ENCODE results near the gene USHBP1.
A peak's percentile ranks its signal among the peaks of the same experiment; 100 is the strongest.

USHBP1 gene, protein sequence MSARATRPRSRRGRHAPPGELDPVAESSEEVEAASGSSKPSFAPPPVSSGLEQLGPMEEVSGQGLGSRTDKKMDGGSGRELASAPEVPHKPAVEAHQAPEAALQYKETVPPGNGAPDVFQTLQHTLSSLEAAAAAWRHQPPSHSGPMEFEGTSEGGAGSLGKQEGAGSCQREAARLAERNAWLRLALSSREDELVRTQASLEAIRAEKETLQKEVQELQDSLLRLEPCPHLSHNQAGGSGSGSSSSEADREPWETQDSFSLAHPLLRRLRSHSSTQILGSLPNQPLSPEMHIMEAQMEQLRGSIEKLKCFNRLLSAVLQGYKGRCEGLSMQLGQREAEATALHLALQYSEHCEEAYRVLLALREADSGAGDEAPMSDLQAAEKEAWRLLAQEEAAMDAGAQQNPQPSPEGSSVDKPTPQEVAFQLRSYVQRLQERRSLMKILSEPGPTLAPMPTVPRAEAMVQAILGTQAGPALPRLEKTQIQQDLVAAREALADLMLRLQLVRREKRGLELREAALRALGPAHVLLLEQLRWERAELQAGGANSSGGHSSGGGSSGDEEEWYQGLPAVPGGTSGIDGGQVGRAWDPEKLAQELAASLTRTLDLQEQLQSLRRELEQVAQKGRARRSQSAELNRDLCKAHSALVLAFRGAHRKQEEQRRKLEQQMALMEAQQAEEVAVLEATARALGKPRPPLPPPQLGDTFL

DNA sequence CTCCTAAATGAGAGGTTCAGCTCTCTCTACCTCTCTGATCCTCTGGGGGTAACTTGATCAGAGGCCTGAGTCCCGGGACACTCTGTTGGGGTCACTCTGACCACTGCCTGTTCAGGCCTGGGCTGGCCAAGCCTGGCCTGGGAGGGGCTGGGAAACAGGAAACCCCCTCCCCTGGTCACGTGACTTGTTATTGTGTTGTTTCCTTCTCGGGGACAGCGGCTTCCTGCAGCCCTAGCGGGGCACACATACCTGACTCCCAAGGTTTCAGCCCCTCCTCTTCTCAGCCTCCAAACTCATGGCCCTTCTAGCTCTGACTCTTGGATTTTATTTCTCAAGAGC is at the start of gene USHBP1:
USHBP1 (minus strand) TSS at position 105 of the 339 bp plus-strand sequence. CDS start 446 bp downstream, outside the sequence.
- DNase-seq (ENCODE audit: low read depth in 2 of 2) = no peak

DNA sequence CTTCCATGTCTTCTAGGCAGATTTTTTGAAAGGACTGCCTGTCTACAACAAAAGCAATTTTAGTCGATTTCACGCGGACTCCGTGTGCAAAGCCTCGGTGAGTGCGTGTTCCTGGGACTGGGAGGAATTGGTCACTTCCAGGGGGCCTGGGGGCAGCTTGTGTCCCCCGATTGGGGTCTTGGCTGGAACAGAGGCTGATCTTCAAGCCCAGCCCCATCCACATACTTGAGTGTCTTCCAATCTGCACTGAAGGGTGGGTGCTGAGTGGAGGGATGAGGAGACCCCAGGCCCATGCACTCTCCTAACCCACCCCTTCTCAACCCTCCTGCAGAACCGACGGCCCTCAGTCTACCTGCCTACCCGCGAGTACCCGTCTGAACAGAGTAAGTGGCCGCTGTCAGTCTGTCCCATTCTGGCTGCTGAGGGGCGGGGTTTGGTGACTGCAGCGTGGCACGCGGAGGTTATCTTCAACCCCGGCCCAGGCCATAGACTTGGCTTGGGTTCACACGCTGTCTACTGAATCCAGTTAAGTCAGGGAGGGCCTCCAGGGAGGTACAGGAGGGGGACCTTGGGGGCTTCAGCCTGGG is 49.6 kb upstream of the USHBP1 start:
- no peak for DNase-seq (ENCODE audit: low read depth in 2 of 2)

DNA sequence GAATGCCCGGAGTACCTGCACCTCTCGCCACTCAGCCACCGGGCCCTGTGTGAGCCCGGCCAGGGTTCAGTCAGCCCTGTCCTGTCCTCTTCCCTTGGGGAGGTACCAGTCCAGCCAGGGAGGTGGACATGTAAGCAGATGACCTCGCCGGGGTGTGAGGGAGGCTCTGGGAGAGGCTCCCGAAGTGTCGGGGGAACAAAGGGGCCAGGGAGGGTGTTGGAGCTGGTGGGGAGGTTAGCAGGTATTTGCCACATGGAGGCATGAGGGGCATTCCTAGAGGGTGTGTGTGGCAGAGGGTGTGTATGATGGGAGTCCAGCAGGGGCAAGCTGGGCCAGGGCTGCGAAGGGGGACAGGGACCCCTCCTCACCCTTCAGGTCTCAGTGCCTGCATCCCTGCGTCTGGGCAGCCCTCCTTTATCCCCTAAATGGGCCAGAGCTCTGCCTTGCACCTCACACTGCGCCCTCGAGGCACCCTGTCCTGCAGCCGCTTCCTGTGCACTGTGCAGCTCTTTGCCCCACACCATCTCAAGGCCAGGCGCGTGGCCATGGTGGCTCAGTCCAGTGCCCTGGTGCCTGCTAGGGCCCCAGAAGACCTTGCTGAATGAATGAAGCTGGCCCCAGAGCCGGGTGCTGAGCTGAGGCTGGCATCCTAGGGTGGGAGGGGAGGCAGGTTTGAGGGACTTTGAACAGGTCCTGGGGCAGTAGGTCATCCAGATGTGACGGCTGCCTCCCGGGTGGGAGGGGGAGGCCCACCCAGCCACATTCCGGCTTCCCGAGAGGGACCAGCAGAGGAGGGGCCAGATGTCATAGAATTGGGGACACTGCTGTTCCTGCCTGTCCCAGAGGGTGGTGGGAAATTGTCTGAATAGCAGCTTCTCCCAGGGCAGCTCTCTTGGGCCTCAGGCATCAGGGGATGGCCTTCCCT is 47.9 kb upstream of the USHBP1 start:
- DNase-seq (ENCODE audit: low read depth in 2 of 2) = no peak

DNA sequence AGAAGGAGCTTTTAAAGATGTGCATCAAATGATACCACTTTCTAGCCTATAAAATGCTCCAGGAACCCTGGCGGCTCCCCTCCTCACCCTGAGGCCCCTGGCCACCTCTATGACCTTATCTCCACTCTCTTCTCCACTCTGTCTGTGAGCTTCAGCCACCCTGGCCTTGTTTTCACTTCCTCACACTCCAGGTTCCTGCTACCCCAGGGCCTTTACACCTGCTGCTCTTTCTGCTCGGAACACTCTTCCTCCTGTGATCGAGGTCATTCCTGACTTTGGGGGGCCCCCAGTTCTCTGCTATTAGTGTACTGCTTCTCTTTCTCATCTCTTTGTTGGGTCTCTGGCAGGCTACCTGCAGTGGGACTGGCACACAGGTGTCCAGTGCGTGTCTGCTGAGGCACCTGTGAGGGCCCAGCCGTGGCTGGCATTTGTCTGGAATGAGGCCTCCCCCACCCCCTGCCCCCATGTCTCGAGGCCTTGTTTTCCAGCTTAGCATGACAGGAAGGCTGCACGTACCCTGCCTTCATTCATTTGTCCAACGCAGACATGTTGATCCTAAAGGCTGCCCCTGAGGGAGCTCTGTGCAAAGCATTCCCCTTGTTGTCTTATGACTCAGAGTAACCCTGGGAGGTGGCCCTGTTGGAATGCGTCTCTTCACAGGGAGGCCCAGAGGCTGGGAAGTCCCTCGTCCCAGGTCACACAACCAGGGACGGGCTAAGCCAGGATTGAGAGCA is 47.1 kb upstream of the USHBP1 start:
- DNase-seq (ENCODE audit: low read depth in 2 of 2) = no peak

DNA sequence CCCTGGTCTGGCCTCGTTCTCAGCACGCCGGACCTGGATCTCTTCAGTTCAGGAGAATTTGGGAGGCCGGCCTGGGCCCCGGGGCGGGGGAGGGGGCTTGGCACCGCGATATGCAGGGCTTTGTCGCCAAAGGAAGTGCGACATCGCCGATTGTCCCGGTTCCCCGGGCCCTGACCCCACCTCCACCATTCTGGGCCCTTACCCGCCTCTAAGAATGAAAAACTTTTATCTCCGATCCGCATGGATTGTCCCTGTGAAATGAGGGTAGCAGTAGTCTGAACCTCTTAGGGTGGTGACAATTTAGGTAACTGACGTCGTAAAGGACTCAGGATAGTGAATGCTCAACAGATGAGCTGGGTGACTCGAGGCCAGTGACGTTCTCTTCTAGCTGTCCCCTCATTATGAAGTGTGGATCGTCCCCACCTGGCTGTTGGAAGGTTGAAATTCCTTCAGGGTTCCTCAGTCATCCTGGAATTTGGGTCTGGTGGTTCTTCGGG is 45.5 kb upstream of the USHBP1 start:
- DNase-seq (ENCODE audit: low read depth in 2 of 2) = no peak

DNA sequence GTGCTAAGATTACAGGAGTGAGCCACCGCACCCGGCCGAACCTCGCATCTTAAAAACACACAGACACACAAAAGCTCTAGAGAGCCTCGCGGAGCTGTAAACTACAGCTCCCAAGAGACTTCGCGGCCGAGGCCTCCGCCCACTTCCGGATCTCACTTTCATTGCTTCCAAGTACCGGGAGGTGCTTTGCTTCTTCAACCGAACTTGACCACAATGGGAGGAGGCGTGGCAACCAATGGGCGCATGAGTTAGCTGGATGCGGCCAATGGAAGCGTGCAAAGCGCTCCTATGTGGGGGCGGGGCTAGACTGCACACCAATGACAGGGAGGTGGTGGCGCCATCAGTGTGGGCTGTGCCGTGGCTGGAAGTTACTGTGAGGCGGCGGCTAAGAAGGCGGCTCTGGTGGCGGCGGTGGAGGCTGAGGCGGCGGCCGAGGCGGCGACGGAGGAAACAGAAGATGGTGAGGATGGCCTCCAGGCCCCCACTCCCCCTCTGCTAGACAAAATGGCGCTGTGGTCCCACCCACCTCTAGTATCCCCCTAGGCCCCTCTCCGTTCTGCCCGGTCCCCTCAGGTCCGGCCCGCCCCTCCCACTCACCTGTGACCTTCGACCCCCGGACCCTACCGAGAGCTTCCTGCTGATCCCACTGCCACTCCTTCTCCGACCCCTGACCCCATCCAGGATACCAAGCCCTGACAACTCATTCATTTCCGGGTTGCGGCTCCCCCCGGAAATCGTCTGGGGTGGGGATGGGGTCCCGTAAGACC is 44.8 kb upstream of the USHBP1 start, which contains the start of gene DDA1:
DDA1 (plus strand) TSS at position 366 of the 767 bp plus-strand sequence; CDS start at position 458, 92 bp downstream.
- peak; percentile 98 to 99 for DNase-seq (ENCODE audit: low read depth in 2 of 2)

DNA sequence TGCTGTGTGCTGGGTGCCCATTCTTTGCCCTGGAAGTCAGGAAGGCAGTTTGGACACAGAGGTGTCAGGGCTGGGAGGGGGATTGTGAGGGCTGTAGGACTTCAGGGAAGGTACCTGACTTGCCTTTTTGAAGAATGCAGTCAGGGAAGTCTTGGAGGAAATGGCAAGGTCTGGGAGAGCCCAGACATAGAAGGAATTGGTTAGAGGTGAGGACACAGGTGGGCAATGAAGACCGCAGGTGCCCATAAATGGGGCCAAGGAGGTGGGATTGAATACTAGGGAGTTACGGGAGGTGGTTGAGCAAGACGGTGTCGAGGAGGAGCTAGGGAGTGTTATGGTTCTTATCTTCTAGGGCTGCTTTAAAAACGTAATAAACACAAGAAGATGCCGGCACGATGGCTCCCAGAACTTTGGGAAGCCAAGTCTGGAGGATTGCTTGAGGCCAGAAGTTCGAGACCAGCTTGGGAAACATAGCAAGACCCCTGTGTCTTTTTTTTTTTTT is 43.4 kb upstream of the USHBP1 start:
- no peak for DNase-seq (ENCODE audit: low read depth in 2 of 2)

DNA sequence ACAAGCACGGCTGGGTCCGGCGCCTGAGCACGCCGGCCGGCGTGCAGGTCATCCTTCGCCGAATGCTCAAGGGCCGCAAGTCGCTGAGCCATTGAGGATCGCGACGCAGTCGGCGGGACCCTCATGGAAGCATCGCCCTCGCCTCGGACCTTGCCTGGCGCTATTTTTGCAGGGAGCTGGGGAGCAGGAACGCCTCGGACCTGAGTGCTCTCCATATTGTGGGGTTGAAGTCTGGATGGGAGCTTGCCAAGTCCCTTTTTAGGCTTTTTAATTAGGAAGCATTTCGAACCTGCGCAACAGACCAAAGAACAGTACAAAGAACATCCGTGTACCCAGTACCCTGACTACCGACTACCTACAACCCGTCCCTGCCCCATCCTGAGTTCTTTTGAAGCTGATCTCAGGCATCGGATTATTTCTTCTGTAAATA is 41.8 kb upstream of the USHBP1 start:
- no peak for DNase-seq (ENCODE audit: low read depth in 2 of 2)

DNA sequence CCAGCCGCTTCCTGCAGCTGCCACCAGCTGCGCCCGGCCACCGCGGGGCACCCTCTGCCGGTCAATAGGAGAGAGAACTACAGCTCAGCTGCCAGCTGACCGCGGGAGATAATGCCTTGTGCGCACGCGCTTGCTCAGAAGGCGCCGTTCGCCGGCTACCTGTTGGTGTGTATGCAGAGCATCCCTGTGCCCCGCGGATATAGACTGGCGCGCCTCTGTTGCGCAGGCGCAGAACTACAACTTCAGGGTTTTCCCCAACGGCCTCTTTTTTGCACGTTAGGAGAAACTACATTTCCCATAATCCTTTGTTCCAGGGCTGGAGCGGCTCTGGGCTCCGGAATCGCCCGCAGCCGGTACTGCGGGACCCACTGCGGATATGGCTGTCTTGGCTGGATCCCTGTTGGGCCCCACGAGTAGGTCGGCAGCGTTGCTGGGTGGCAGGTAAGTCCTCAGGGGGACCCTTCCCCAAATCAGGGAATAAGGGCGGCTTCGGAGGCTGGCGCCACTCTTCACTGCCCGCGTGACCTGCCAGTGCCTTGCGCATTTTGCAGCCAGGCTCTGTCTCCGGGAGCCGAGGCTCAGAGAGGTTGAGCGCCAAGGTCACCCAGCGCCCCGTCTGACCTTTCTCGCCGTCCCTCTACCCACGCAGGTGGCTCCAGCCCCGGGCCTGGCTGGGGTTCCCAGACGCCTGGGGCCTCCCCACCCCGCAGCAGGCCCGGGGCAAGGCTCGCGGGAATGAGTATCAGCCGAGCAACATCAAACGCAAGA is 41.2 kb upstream of the USHBP1 start, which contains the start of gene MRPL34:
MRPL34 (plus strand) TSS at position 356 of the 768 bp plus-strand sequence; CDS start at position 377, 21 bp downstream.
- DNase-seq (ENCODE audit: low read depth in 2 of 2) = peak; percentile 95 to 96

DNA sequence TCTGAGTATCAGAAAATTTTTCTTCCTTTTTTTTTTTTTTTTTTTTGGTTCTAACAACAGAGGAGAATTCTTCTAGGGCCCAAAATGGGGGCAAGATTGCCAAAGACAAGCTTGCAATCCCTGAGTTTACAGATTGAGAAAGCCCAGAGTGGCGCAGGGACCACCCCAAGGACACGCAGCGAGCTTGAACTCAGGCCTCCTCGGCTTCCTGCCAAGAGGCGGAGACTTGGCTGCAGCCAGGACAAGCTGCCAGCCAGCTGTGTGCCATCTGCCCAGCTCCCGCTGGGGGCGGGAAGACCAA is 40.6 kb upstream of the USHBP1 start:
- DNase-seq (ENCODE audit: low read depth in 2 of 2) = no peak

DNA sequence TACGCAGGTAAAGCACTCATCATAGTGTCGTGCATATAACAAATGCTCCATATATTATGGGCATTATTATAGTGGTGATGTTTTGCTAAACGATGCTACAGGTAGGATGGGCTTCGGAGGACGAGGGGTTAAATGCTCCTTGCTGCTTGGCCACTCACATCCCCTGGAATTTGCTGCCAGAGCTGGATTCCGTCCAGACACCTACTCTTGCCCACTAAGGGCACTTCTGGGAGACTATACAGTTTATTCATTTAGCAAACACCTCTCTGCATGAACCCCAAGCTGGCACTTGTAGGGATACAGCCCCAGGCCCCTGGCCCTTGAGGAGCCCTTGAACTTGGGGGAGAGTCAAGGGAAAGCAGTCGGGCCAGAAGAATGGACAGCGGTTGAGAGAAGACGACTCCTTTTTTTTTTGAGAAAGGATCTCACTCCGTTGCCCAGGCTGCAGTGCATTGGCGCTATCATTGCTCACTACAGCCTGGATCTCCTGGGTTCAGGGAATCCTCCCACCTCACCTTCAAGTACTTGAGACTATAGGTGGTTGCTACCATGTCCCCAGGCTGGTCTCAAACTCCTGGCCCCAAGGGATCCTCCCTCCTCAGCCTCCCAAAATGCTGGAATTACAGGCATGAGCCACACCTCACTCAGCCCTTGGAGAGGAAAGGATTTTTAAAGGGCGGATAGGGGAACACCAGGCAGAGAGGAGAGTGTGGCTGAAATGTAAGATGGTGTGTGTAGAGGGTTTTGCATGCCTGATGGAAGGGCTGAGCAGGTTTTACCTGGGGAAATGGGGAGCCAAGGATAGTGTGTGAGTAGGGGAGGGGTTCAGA is 40.1 kb upstream of the USHBP1 start:
- no peak for DNase-seq (ENCODE audit: low read depth in 2 of 2)

DNA sequence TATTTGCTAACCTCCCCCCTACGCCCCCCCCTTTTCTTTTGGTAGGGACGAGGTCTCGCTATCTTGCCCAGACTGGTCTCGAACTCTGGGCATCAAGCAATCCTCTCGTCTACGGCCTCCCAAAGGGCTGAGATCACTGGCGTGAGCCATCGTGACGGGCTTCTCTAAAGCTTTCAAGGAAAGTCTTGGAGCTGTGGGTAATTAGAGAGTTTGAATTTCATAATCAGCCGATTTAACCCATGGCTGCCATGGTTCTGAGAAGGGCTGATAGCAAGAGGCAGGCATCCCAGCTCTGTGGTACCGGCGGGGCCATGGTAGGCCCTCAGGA is 39.4 kb upstream of the USHBP1 start:
- DNase-seq (ENCODE audit: low read depth in 2 of 2) = no peak

DNA sequence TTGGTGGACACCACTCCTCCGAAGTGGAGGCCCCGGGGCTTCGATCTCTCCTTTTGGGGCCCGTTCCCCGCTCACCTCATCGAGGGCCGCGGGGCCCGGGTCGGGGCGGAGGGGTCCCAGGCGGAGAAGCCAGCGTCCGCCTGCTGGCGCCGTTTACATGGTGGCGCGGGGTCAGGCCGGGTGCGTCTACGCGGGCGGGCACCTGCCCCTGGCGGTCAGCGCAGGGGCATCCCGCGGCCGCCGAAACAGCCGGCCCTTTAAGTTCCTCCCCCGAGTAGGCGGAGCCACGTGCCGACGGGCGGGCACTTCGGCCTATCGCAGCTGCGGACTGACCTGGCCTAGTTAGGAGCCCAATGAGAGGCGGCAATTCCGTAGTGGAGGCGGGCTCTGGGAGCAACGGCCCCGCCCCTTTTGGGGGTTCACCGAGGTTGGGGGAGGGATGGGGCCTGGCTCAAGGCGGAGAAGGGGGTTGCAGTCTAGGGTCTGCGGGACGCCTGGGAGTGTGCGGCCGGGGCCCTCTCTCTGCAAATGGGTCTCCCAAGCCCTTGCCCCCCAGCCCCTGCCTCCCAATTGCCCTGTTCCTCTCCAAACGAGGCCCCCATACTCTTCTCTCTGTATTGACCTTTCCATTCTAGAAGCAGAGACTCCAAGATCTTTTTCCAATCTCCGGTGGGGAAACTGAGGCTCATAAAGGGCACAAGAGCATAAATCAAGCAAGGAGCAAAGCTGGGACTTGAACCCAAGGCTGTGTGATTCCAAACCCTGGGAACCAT is 38.8 kb upstream of the USHBP1 start, which contains the start of gene ABHD8:
ABHD8 (minus strand) TSS at position 259 of the 773 bp plus-strand sequence. CDS start 1,809 bp downstream, outside the sequence.
- DNase-seq (ENCODE audit: low read depth in 2 of 2) = peak; percentile 89 to 91

DNA sequence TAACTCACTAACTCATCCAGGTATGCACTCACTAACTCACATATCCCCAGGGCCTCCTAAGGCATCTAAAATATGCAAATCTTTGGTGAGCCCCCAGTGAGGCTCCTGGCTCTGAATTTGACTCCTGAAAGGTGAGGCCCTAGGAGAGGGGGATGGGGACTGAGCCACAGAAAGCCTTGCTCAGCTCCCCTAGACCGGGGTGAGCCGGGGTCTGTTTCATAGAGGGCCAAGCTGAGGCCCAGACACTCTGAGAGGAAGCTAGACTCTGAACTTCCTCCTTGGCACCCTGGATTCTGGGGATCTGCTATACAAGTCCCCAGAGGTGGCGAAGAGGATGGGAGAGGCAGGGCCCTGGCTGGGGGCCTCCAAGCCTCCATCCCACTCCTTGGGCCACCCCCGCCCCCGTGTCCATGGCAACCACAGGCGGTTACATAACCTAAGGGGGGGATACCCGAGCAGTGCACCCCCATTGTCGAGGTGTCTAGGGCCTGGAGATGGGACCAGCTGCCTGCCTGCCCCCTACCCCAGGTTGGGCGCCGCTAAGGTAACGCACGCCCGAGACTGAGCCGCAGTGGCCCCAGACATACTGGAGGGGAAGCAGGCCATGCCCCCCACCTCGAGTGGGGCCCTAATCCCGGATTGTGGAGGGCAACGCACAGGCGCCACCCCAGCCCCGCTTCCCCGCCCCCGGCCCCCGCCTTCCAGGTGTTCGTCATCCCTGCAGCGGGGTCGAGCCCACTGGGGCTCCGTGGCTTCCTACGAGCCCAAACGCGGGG is 38.0 kb upstream of the USHBP1 start:
- no peak for DNase-seq (ENCODE audit: low read depth in 2 of 2)

DNA sequence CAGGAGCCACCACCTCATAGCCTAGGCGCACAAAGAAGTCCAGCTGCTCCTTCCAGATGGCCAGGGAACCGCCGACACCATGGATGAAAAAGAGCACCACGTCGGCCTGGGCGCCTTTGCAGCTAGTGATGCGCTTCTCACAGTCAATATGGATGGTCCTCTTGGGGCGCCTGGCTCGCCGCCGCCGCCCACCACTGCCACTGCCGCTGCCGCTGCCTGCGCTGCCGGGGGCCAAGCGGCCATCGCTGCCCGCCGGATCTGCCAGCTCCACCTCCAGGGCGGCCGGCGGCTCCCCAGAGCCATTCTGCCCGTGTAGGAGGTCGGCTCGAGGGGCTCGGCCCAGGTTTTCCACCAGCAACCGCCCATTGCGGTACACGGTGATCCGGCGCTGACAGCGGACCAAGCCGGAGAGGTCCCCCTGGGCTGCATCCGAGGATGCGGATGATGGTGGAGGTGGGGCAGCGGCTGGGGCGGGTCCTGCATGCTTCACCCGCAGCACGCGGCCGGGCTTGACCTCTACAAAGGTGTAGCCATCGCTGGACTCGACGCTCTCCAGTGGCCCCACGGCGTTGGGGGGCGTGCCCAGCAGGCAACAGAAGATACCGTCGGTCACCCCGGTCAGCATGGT is 36.6 kb upstream of the USHBP1 start:
- no peak for DNase-seq (ENCODE audit: low read depth in 2 of 2)

DNA sequence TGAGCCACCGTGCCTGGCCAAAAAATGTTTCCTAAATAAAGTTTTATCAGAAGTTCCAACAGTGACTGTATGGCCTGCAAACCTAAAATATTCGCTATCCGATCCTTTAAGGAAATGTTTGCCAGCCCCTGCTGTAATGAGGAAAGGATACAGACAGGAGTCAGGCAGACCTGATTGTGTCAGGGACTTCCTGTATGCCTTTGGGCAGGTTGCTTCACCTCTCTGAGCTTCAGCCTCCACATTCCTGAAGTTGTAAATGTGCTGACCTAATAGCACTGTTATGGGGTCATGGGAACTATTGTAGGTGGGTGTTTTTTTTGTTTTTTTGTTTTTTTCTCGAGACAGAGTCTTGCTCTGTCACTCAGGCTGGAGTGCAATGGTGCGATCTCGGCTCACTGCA is 32.4 kb upstream of the USHBP1 start:
- DNase-seq (ENCODE audit: low read depth in 2 of 2) = no peak
